H1 (cell line): Measurements from ENCODE around the gene MYO5B.

Source experiments
- EP300 ChIP-seq, 2 experiments: IDR thresholded peaks; 1 replicate in 1 of 2; 2 replicates in 1 of 2; pipeline ENCODE4 v1.6.1; 2011 to 2012; ENCODE audit warnings: low read depth in 2 of 2, low read length in 2 of 2, mild to moderate bottlenecking in 2 of 2, borderline replicate concordance in 1 of 2, inconsistent platforms in 1 of 2, moderate library complexity in 1 of 2
- EZH2 ChIP-seq: fragments of 200-600 bp; sonication (generic); IDR thresholded peaks from 2 replicates; pipeline ENCODE4 v1.7.1; 2012; ENCODE audit warnings: low read depth, mild to moderate bottlenecking, moderate library complexity, low read length, inconsistent platforms; ENCODE audit not compliant: severe bottlenecking
- MAX ChIP-seq: IDR thresholded peaks from 2 replicates; pipeline ENCODE4 v1.6.1; 2012; ENCODE audit warnings: inconsistent platforms
- RAD21 ChIP-seq, 2 experiments: IDR thresholded peaks in 1 of 2; conservative IDR thresholded peaks in 1 of 2; 2 replicates each; pipeline ENCODE4 v1.6.1; 2011; ENCODE audit warnings: low read depth in 2 of 2, low read length in 2 of 2, improper control_type of control experiment in 1 of 2, inconsistent platforms in 1 of 2, mild to moderate bottlenecking in 1 of 2, moderate library complexity in 1 of 2

- TF ChIP-seq EP300 (IDR thresholded peaks at IDR 0.05; ENCODE audit: borderline replicate concordance in 1 of 2, low read depth in 2 of 2, low read length in 2 of 2) = no peak
- no peak for TF ChIP-seq EZH2
- no peak for TF ChIP-seq RAD21 (IDR thresholded peaks at IDR 0.05 in 1 of 2, conservative IDR thresholded peaks at IDR 0.05 in 1 of 2; ENCODE audit: low read depth in 2 of 2, low read length in 2 of 2)
- no peak for TF ChIP-seq MAX
Observed at GRCh38 chr18:50013363-50014138, 181.4 kb downstream of the MYO5B start.
